AG04450 (cell line): ENCODE results near the gene SBK2. TPM values are rescaled to one million over a fixed set of nuclear protein-coding genes. Genes with fewer than 3 reads are reported as not detected.

ENCODE experiments used
- CTCF ChIA-PET: fragments of 300-600, 350-600 bp; formaldehyde crosslinking; extraction: SDS; loops from one replicate; lab custom pipeline; 2022; ENCODE audit warnings: antibody characterized with exemption, inconsistent platforms; lab: Charles Lee
- POLR2A ChIA-PET: fragments of 350-600 bp; formaldehyde crosslinking; extraction: SDS; loops from one replicate; lab custom pipeline; 2021; ENCODE audit warnings: antibody characterized with exemption, inconsistent platforms; lab: Yijun Ruan, JAX
- DNase-seq: peaks from one replicate; pipeline ENCODE4 v3.0.0-alpha.2; 2011; ENCODE audit warnings: low read depth, low spot score
- H3K27ac ChIP-seq: one replicate; pipeline ENCODE4 v1.5.1; 2012; ENCODE audit warnings: low read depth, low read length, control low read depth
- H3K27me3 ChIP-seq: one replicate; pipeline ENCODE4 v1.6.0; 2012; ENCODE audit warnings: low read length; ENCODE audit not compliant: control insufficient read depth, insufficient read depth
- H3K4me3 ChIP-seq: 2 replicates; pipeline ENCODE4 v1.5.1; 2011; ENCODE audit warnings: mild to moderate bottlenecking, low read depth, low read length, control low read depth
- H3K9me3 ChIP-seq: 2 replicates; pipeline ENCODE4 v1.5.1; 2012; ENCODE audit warnings: low read length; ENCODE audit not compliant: control insufficient read depth, insufficient read depth
- polyA plus RNA-seq: library from polyadenylated mRNA; depleted of rRNA; stranded (reverse); fragments of >200 nt; gene quantifications from 2 replicates; pipeline ENCODE4 v1.2.3, GENCODE V29; 2011
- TF ChIP-seq, protein P1 (sequence below): IDR thresholded peaks from 2 replicates; pipeline ENCODE4 v1.5.1; 2011; ENCODE audit warnings: low read depth, low read length, control low read depth, inconsistent platforms

The SBK2 gene
- polyA plus RNA-seq, 1 experiment: 0.10 TPM

DNA sequence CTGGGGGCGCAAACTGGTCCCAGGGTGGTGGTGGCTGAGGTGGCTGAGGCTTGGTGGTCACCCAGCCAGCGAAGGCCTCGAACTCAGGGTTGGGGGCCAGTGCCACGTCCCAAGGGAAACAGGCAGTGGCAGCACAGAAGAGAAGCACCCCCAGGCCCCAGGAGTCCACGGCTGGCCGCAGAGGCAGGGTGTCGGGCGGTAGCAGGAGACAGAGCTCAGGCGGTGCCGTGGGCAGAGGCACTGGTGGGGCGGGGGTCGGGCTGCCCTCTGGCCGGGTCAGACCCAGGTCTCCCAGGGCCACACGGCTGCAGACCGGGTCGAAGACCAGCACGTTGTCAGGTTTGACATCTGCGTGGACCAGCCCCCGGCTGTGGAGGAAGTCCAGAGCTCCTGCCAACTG, 4.2 kb upstream of the SBK2 start:
- TF ChIP-seq, protein P1, sequence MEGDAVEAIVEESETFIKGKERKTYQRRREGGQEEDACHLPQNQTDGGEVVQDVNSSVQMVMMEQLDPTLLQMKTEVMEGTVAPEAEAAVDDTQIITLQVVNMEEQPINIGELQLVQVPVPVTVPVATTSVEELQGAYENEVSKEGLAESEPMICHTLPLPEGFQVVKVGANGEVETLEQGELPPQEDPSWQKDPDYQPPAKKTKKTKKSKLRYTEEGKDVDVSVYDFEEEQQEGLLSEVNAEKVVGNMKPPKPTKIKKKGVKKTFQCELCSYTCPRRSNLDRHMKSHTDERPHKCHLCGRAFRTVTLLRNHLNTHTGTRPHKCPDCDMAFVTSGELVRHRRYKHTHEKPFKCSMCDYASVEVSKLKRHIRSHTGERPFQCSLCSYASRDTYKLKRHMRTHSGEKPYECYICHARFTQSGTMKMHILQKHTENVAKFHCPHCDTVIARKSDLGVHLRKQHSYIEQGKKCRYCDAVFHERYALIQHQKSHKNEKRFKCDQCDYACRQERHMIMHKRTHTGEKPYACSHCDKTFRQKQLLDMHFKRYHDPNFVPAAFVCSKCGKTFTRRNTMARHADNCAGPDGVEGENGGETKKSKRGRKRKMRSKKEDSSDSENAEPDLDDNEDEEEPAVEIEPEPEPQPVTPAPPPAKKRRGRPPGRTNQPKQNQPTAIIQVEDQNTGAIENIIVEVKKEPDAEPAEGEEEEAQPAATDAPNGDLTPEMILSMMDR: no peak
- POLR2A ChIA-PET: interaction anchor here (0.6 kb wide), 1 partner anchor 104 kb away, joined by 3 read pairs; no protein-coding TSS in a partner anchor
- Histone ChIP-seq H3K27ac (no peak overlapping the region), H3K4me3 (no peak overlapping the region), H3K9me3 (peaks cover 12% of the 10 kb centered on the region), H3K27me3 (no peaks in the 10 kb centered on the region)
- no peak for DNase-seq
- CTCF ChIA-PET: no interaction called here

DNA sequence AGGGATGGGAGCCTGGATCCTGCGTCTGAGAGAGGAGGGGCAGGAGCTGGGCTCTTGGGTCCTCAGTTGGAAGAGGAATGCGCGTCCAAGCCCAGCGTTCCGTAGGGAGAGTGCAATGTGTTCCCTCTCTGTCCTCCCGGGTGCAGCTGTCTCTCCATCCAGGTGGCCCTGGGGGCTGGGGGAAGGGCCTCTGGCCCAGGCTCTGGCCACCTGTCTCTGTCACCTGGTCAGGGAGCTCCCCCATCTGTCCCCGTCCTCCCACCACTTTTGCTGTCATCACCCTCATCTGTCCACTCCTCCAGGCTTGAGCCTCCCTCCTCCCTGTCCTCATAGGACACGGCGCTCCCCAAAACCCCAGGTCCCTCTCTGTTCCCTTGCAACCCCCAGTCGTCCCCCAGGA, 3.7 kb upstream of the SBK2 start:
- Histone ChIP-seq H3K4me3 (no peak overlapping the region), H3K27me3 (no peaks in the 10 kb centered on the region), H3K27ac (no peak overlapping the region), H3K9me3 (peaks cover 12% of the 10 kb centered on the region)
- CTCF ChIA-PET: no interaction called here
- POLR2A ChIA-PET: no interaction called here
- DNase-seq: no peak
- TF ChIP-seq, protein P1: no peak

DNA sequence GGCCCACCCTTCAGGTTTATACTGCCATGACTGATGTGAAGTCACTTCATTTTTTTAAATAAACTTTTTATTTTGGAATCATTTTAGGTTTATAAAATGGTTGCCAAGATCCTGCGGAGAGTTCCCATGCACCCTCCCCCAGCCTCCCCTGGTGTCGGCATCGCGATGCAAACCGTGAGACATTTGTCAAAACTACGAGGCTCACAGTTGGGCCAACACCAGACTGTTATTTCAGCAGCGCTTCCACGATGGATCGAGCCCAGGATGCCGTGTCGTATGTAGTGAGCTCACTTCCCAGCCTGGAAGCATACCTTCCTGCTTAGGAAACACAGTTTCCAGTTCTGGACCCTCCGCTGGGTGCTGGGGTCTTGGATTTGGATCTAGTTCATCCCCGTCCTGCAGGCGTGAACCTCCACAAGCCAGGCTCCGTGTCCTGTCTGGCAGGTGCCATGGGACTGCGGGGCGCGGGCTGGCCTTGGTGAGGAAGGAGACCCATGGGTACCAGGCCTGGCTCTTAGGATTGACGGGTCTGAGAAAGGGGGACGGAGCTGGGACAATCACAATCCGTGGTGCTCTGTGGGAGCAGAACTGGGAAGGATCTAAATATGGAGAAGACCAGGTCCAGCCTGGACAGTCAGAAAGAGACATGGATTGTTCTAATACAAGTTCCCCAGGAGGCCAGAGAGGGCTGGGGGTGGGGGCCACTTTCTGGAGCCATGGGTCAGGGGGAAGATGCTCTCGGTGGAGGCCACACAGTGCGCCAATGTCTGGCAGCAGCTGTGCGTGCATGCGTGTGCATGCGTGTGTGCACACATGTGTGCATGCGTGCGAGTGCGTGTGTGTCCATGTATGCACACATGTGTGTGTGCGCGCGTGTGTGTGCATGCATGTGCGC, 2.4 kb upstream of the SBK2 start:
- TF ChIP-seq, protein P1: no peak
- Histone ChIP-seq H3K27ac (no peak overlapping the region), H3K27me3 (no peaks in the 10 kb centered on the region), H3K4me3 (no peak overlapping the region), H3K9me3 (peaks cover 9% of the 10 kb centered on the region)
- ChIA-PET CTCF (interaction anchor here (0.9 kb wide), 1 partner anchor 35 kb away, joined by 3 read pairs; no protein-coding TSS in a partner anchor), POLR2A (no interaction called here)
- DNase-seq: no peak

DNA sequence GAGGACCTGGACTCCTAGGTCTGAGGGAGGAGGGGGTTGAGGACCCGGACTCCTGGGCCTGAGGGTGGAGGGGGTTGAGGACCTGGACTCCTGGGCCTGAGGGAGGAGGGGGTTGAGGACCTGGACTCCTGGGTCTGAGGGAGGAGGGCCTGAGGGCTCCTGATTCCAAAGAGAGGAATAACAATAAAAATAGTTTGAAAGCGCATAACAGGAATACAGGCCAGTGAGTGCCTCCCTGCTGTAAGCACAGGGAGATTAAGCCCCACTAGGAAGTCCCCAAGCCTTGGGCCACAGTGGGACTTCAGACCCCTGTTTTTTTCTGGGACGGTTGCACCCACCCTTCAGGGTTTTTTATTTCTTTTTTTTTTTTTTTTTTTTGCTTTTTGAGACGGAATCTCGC, 1.2 kb upstream of the SBK2 start:
- POLR2A ChIA-PET: interaction anchor here (0.7 kb wide), 1 partner anchor 20 kb away, joined by 9 read pairs; no protein-coding TSS in a partner anchor
- Histone ChIP-seq H3K27me3 (no peaks in the 10 kb centered on the region), H3K4me3 (no peak overlapping the region), H3K27ac (no peak overlapping the region), H3K9me3 (peaks cover 4% of the 10 kb centered on the region)
- TF ChIP-seq, protein P1: no peak
- CTCF ChIA-PET: no interaction called here
- DNase-seq: no peak

DNA sequence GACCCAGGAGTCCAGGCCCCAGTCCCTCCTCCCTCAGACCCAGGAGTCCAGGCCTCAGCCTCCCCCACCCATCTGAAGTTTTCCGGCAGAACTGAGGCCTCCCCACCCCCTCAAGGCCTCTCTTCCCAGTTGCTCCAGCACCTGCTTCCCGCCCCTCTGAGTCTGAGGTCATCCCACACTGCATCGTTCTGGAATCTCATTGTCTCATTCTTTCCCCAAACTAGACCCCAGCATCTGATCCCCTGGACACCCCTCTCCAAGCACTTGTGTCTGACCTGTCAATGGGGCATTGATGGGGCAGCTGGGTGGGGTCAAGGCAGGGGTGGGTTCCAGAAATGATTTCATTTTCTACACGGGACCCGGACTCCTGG, 793 bp upstream of the SBK2 start:
- ChIA-PET CTCF (no interaction called here), POLR2A (no interaction called here)
- Histone ChIP-seq H3K27ac (no peak overlapping the region), H3K27me3 (no peaks in the 10 kb centered on the region), H3K9me3 (peaks cover 4% of the 10 kb centered on the region), H3K4me3 (no peak overlapping the region)
- TF ChIP-seq, protein P1: no peak
- DNase-seq: no peak
